NCI-H146 (cell line): Measurements from ENCODE around the gene FRMD6.
"Not testable (repeated sequence)": the region's sequence is repeated elsewhere in the genome, so short reads cannot be mapped to it uniquely, and the experiment has no call there.

Experiments
- DNase-seq: peaks from one replicate; lab custom pipeline; 2025; lab: John Stamatoyannopoulos, UW

FRMD6 gene

GRCh38 chr14:51630987-51631386 lies 20.7 kb upstream of the FRMD6 start:
- DNase-seq: no peak

GRCh38 chr14:51633298-51633697 lies 18.4 kb upstream of the FRMD6 start:
- DNase-seq: not testable (repeated sequence)

DNA sequence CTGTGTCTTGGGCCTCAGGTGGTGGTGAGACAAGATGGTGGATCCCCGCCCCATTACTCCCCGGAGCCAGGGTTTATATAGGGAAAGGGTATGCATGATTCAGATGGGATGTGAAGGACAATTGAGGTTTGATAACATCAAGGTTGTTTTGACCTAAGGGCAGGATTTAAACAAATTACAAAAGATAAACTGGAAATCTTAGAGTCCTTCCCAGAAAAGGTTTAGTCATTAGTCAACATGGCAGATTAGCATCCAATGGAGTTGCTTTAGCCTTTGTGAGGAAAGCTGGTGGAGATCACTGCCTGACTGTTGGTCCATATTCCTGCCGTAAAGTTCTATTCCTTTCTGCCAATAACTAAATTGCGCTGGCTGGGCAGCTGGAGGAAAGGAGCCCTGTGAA lies 15.6 kb upstream of the FRMD6 start:
- no peak for DNase-seq

GRCh38 chr14:51638071-51638944 lies 13.4 kb upstream of the FRMD6 start:
- DNase-seq: no peak

- DNase-seq: no peak
These were observed 11.9 kb upstream of the FRMD6 start for GRCh38 chr14:51639668-51640316.

- DNase-seq: no peak
These were observed 8.6 kb upstream of the FRMD6 start for GRCh38 chr14:51643140-51643539.

DNA sequence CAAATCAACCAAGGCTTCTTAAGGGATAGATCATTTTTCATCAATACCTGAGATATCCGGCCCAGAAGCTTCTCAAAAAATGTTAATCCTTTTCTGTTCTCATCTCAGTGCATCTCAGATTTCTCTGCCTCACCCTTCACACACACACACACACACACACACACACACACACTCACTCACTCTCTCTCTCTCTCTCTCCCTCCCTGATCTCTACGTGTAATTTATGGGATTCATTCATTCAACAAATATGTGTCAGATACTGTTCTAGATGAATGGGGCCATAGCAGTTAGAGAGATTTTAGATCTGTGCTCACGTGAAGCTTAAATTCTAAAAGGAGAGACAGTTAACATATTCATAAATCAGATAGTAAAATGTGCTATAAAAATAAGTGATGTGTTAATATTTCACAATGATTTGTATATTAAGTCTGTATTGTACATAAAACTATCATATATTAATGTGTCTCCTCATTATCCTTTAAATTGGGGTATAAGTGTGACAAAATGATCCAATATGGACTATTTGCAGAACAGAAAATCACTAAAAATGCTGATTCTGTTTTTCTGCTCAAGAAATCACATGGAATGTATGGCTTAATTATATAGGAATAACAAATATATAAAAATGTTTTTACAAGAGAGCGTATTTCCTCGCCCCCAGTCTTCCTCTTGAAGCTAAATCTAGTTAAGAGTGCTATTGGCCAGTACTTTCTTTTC lies 7.3 kb upstream of the FRMD6 start:
- no peak for DNase-seq

GRCh38 chr14:51648296-51648695 lies 3.4 kb upstream of the FRMD6 start:
- no peak for DNase-seq

DNA sequence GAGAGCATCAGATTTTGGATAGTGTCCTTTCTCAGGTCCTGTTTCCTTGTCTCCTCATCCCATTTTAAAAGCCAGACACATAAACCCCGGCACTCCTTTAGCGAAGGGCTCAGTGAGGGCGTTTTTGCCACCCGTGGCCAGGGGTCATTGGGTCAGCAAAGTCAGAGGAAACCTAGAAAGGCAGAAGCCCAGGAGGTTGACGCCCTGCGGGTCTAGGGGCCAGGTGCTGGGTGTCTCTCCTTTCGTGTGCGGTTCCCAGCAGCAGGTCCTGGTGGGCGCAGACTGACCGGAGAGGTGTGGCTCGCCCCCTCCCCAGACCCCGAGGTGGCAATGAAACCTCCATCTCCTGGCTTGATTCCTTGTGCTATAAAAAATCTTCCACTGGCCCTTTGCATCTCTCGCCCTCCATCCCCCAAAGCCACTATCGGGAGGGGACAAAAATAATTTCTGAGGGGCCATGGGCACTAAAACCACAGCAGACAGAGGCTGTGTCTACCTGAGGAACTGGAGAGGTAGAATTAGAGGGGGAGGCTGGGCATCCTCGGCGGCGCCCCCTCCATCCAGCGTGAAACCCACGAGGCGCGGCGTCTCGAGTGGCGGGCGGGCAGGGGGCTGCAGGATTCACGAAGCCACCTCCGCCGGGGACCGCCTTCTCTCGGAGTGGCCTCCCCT lies 858 bp upstream of the FRMD6 start:
- DNase-seq: peak; percentile 31

- no peak for DNase-seq
These were observed 713 bp downstream of the FRMD6 start for GRCh38 chr14:51652168-51653078.

- DNase-seq: no peak
These were observed 1.5 kb downstream of the FRMD6 start for GRCh38 chr14:51653079-51653774.

- no peak for DNase-seq
These were observed 2.2 kb downstream of the FRMD6 start for GRCh38 chr14:51653775-51654532.

DNA sequence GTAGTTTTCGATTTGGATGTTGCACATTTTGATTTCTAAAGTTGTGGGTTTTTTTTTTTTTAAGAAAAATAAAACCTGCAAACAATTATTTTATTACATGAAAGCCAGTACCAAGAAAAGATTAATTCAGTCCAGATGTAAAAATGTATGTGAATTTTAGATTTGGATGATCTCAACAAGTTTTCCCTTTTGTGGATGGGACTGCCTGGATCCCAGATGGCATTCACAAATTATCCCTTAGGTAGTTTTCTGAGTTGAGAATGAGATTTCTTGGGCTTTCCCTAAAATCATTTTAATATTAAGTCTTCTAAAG lies 2.8 kb downstream of the FRMD6 start:
- DNase-seq: no peak

- no peak for DNase-seq
These were observed 6.1 kb downstream of the FRMD6 start for GRCh38 chr14:51657762-51658161.

- no peak for DNase-seq
These were observed 6.9 kb downstream of the FRMD6 start for GRCh38 chr14:51658441-51659173.

- no peak for DNase-seq
These were observed 9.0 kb downstream of the FRMD6 start for GRCh38 chr14:51660741-51661140.

- DNase-seq: no peak
These were observed 9.8 kb downstream of the FRMD6 start for GRCh38 chr14:51661504-51661903.

DNA sequence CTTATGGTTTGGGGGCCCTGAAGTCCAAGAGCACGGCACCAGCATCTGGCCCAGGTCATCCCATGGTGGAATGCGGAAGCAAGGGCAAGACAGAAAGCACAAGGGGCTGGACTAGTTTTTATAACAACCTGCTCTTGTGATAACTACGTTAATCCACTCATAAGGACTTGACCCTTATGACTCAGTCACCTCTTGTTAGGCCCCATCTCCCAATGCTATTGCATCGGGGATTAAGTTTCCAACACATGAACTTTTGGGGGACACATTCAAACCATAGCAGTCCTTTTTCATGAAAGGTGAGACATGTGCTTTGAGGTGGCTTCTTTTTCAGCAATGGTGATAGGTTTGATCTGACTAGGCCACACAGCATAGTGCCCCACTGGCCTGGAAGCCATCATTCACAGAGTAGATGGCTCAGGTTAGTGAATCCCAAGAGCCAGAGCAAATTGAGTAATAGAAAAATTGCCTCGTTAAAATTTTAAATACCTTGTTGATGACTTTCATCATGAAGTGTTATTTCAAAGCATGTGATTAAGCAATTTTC lies 12.1 kb downstream of the FRMD6 start:
- DNase-seq: no peak

GRCh38 chr14:51666070-51666469 lies 14.4 kb downstream of the FRMD6 start:
- DNase-seq: no peak
